HUES64 (cell line): ENCODE data around the gene AMPD1.

Experiments
- H3K27ac ChIP-seq: 2 replicates; pipeline ENCODE4 v1.7.0; 2013; ENCODE audit warnings: low read depth, low read length, inconsistent platforms
- H3K27me3 ChIP-seq: 2 replicates; pipeline ENCODE4 v1.6.1; 2013; ENCODE audit warnings: mild to moderate bottlenecking, low read length; ENCODE audit not compliant: insufficient read depth
- H3K36me3 ChIP-seq: 2 replicates; pipeline ENCODE4 v1.6.1; 2013; ENCODE audit warnings: mild to moderate bottlenecking, low read length; ENCODE audit not compliant: insufficient read depth
- H3K4me1 ChIP-seq: 2 replicates; pipeline ENCODE4 v1.6.1; 2013; ENCODE audit warnings: mild to moderate bottlenecking, low read length, moderate library complexity; ENCODE audit not compliant: insufficient read depth
- H3K4me3 ChIP-seq: 2 replicates; pipeline ENCODE4 v1.5.1; 2013; ENCODE audit warnings: mild to moderate bottlenecking, low read length, moderate library complexity
- H3K9ac ChIP-seq: 2 replicates; pipeline ENCODE4 v1.6.1; 2013; ENCODE audit warnings: mild to moderate bottlenecking, low read depth, low read length
- H3K9me3 ChIP-seq: 2 replicates; pipeline ENCODE4 v1.6.1; 2013; ENCODE audit warnings: low read depth, low read length; ENCODE audit not compliant: insufficient read depth
- WGBS: fragments of 150-250, 120-280 bp; methylation state at CpG from one replicate; pipeline ENCODE4 v1.1.7; 2013; ENCODE audit warnings: missing lambda C conversion rate; 5-methylcytosine and 5-hydroxymethylcytosine counted together

Gene AMPD1

DNA sequence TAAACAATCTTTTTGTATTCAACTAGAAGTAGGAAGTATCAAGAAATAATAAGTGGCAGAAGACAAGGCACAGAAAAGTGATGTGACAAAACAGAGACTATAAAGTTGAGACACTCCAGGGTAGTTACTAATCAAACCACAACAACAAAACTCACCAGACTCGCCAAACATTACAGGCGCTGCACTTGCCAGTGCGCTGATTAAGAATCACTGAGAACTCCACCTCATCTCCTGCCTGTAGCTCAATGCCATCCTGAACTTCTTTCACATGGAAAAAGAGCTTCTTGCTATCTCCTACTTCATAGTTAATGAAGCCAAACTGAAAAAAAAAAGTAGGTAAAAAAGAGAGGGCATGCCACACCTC lies 24.1 kb upstream of the AMPD1 start:
- Histone ChIP-seq H3K9ac (no peak overlapping the region), H3K27ac (no peak overlapping the region), H3K4me3 (no peak overlapping the region), H3K9me3 (no peaks in the 10 kb centered on the region), H3K27me3 (no peaks in the 10 kb centered on the region), H3K4me1 (peaks cover 12% of the 10 kb centered on the region; the same call in 1 of the 2 replicates), H3K36me3 (peaks cover 87% of the 10 kb centered on the region)
- WGBS: 96% methylated on average over 3 of the region's 3 CpGs

DNA sequence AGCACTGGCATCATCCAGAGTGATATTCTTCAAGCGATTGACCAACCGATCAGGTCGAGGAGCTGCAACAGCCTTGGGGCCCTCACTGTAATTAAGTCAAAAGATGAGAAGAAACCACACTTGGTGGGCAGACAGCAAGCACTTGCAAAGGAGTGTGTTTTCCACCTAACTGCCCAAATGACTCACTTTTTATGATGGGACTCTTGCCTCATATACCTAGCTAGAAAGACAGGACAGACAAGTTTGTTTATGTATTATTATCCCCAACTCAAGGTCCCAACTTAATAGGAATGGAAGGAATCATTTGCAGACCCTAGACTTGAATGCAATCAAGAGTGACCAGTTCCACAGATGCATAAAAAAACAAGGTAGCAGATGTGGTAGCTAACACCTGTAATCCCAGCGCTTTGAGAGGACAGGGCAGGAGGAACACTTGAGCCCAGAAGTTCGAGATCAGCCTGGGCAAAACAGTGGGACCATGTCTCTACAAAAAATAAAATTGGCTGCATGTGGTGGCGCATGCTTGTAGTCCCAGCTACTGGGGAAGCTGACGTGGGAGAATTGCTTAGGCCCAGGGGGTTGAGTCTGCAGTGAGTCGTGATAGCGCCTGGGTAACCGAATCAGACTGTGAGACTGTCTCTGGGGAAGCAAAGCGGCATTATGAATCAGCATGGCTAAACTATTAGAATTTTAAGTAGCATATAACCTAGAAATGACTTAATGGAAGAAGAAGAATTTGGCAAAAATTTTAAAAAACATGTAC lies 23.5 kb upstream of the AMPD1 start:
- no peak overlapping the region for H3K4me3 ChIP-seq
- no peak overlapping the region for H3K27ac ChIP-seq
- 92% methylated on average over 11 of the region's 11 CpGs for WGBS
- H3K27me3 ChIP-seq: no peaks in the 10 kb centered on the region
- peaks cover 12% of the 10 kb centered on the region; the same call in 1 of the 2 replicates for H3K4me1 ChIP-seq
- no peaks in the 10 kb centered on the region for H3K9me3 ChIP-seq
- no peak overlapping the region for H3K9ac ChIP-seq
- H3K36me3 ChIP-seq: peaks cover 87% of the 10 kb centered on the region

DNA sequence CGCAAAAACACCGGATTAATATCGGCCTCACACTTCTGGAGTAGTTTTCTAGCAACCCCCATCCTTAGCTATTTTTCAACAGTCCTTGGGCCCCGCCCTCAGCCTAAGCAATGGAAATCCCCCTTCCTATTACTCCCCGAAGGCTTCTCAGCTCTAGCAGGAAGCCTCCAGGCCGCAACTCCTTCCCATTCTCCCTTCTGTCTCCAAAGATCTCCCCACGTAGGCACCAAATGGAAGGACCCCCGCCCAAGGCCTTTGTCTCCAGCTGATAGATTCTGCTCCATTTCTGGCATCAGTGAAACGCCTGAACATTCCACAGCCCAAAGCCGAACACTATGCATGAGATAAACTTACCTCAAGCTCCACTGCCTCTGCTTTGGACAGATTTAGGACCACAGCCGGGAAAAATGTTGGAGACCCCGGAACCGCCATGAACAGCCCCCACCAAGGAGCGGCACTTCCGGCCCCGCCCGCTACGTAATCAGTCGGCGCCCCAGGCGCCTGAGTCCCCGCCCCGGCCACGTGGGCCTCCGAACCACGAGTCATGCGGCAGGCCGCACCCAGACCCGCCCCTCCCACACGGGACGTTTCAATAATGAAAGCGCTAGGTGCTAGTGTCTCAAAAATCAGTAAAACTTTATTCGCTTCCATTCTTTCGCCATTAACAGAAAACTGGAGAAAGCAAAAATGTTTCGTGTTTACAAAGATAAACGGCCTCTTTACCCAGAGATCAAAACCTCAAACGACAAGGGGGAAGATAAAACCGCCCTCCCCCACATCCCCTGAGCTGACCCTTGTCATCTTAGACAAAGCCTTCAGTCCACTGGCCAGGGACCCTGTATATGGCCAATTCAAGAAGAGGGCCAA lies 21.2 kb upstream of the AMPD1 start, which contains the start of gene NRAS:
Gene NRAS, minus strand, starts transcription at position 468 of the 867 bp plus-strand sequence. CDS start 611 bp downstream, outside the sequence.
- peaks cover 87% of the 10 kb centered on the region for H3K36me3 ChIP-seq

DNA sequence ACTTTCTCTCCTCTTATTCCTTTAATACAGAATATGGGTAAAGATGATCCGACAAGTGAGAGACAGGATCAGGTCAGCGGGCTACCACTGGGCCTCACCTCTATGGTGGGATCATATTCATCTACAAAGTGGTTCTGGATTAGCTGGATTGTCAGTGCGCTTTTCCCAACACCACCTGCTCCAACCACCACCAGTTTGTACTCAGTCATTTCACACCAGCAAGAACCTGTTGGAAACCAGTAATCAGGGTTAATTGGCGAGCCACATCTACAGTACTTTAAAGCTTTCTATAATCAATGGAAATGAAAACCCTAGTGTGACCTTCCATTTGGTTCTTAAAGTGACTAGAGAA lies 20.6 kb upstream of the AMPD1 start:
- WGBS: 37% methylated on average over 3 of the region's 4 CpGs
- no peaks in the 10 kb centered on the region for H3K27me3 ChIP-seq
- H3K4me1 ChIP-seq: peaks cover 12% of the 10 kb centered on the region; the same call in 1 of the 2 replicates
- H3K27ac ChIP-seq: peak overlapping the region; percentile 81
- peaks cover 86% of the 10 kb centered on the region for H3K36me3 ChIP-seq
- no peaks in the 10 kb centered on the region for H3K9me3 ChIP-seq
- H3K4me3 ChIP-seq: peak overlapping the region; percentile 89
- peak overlapping the region; percentile 97 for H3K9ac ChIP-seq

More for the DNA sequence above, 21.2 kb upstream of the AMPD1 start, which contains the start of gene NRAS:
- Histone ChIP-seq H3K4me1 (peaks cover 12% of the 10 kb centered on the region; the same call in 1 of the 2 replicates), H3K27ac (peak within 1 kb of the TSS; percentile 81), H3K9ac (peak within 1 kb of the TSS; percentile 97), H3K27me3 (no peaks in the 10 kb centered on the region), H3K4me3 (peak within 1 kb of the TSS; percentile 89), H3K9me3 (no peaks in the 10 kb centered on the region)
- under 1% methylated on average over 38 of the region's 38 CpGs for WGBS

DNA sequence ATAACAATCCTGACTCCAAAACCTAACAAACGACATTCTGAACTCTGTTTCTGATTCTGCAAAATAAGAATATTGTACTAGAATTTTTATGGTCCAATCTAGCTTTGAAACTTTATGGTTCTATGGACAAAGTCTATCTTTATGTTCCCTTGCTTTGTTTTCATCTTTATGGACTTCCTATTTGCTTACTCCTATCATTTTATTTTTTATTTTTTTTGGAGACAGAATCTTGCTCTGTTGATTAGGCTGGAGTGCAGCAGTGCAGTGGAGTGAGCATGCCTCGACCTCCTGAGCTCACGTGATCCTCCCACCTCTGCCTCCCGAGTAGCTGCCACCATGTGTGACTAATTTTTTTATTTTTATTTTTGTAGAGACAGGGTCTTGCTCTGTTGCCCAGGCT lies 17.6 kb upstream of the AMPD1 start:
- no peaks in the 10 kb centered on the region for H3K9me3 ChIP-seq
- H3K9ac ChIP-seq: no peak overlapping the region
- H3K36me3 ChIP-seq: peaks cover 82% of the 10 kb centered on the region
- no peak overlapping the region for H3K27ac ChIP-seq
- no peaks in the 10 kb centered on the region for H3K27me3 ChIP-seq
- WGBS: 95% methylated on average over 4 of the region's 4 CpGs
- H3K4me1 ChIP-seq: peaks cover 12% of the 10 kb centered on the region; the same call in 1 of the 2 replicates
- H3K4me3 ChIP-seq: no peak overlapping the region

DNA sequence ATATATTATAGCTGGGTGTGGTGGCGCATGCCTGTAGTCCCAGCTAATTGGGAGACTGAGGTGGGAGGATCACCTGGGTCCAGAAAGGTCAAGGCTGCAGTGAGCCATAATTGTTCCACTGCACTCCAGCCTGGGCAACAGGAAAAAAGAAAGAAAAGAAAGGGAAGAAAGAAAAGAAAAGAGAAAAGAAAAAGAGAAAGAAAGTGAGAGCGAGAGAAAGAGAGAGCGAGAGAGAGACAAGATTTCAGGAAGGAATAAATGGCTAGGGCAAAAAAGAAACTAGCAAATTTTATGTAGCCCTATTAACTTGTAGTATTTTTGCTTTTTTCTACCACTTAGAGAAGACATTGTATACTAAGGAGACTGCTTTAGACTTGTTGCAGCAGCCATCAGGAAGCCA lies 15.0 kb upstream of the AMPD1 start:
- no peak overlapping the region for H3K27ac ChIP-seq
- peaks cover 94% of the 10 kb centered on the region for H3K36me3 ChIP-seq
- no peaks in the 10 kb centered on the region for H3K27me3 ChIP-seq
- 97% methylated on average over 3 of the region's 3 CpGs for WGBS
- H3K9me3 ChIP-seq: no peaks in the 10 kb centered on the region
- no peak overlapping the region for H3K9ac ChIP-seq
- no peak overlapping the region for H3K4me3 ChIP-seq
- peaks cover 2% of the 10 kb centered on the region; the same call in 1 of the 2 replicates for H3K4me1 ChIP-seq

DNA sequence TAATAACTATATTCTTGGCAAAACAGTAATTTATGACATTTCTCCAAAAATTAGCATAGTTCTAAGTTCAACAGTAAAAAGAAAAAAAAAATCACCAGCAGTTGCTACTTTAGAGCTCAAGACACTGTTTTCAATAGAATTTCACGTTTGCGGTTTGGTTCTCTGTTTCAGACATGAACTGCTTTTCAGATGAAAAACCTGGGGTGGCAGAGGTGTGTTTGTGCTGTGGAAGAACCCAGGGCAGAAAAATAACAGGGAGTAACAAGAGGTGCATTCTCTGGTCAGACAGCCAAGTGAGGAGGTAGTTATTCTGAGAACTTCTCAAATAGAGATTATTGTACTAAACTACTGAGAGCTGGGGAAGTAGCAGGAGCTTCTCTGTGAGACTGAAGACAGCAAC lies 12.3 kb upstream of the AMPD1 start:
- over 99% methylated on average over 2 of the region's 2 CpGs for WGBS
- H3K4me1 ChIP-seq: no peaks in the 10 kb centered on the region
- peaks cover 70% of the 10 kb centered on the region for H3K36me3 ChIP-seq
- no peaks in the 10 kb centered on the region for H3K27me3 ChIP-seq
- no peak overlapping the region for H3K27ac ChIP-seq
- no peak overlapping the region for H3K4me3 ChIP-seq
- H3K9ac ChIP-seq: no peak overlapping the region
- H3K9me3 ChIP-seq: no peaks in the 10 kb centered on the region

DNA sequence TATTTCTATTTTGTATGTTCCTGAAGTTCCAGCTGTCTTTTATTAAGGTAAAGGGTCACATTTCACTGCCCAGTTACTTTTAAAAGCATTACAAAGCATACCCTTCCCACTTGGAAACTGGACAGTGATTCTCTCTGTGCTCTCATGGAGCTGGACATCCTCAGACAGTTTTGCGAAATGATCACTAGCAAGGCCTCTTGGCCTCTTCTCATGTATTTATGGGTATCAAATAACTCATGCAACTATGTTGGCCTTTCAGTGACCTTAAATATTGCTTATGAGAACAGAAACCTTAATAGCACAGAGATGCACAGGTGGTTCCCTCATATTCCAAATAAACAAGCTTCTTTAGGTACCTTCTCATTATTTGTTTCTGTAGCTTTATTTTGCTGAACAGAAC lies 7.9 kb upstream of the AMPD1 start:
- no peak overlapping the region for H3K4me3 ChIP-seq
- no peaks in the 10 kb centered on the region for H3K9me3 ChIP-seq
- H3K27ac ChIP-seq: no peak overlapping the region
- H3K27me3 ChIP-seq: peaks cover 7% of the 10 kb centered on the region
- WGBS: 96% methylated on average over 1 of the region's 1 CpG
- H3K4me1 ChIP-seq: no peaks in the 10 kb centered on the region
- H3K36me3 ChIP-seq: peaks cover 31% of the 10 kb centered on the region
- no peak overlapping the region for H3K9ac ChIP-seq

DNA sequence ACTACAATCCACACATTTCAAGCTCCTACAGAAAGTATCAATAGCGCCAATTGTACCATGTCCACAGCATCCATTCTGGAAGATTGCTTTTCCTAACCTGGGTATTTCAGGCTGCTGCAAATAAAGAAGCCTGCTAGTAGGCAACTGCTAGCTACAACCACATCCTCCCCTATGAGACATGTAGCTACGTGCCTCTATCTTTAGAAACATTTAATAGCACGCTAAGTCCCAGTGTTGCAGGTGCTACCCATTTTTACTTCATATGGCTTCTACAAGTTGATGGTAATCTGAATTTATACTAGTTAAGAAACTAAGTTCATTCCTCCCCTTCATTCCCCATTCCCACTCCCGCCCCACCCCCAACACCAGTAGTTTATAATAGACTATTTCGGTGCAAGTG lies 7.4 kb upstream of the AMPD1 start:
- Histone ChIP-seq H3K9ac (no peak overlapping the region), H3K27me3 (peaks cover 7% of the 10 kb centered on the region), H3K27ac (no peak overlapping the region), H3K4me1 (no peaks in the 10 kb centered on the region), H3K9me3 (no peaks in the 10 kb centered on the region), H3K36me3 (peaks cover 26% of the 10 kb centered on the region), H3K4me3 (no peak overlapping the region)
- 96% methylated on average over 4 of the region's 5 CpGs for WGBS

DNA sequence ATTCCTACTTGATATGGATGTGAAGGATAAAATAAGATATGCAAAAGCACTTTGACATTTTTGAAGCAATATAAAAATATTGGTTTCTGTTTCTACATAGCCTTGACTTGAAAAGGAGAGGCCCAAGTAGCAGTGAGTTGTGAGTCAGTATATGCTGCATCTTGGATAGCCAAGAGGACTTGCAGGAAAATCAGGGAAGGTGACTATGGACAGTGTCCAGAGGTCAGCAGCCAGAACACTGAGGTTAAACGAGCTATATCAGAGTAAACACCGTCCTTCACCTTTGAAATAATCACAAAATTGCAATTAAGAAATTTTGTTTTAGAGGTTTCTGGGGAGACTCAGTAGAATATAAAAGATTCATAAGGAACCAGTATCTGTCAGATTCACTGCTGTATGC lies 6.6 kb upstream of the AMPD1 start:
- Histone ChIP-seq H3K27me3 (peaks cover 7% of the 10 kb centered on the region), H3K36me3 (peaks cover 18% of the 10 kb centered on the region), H3K9ac (no peak overlapping the region), H3K27ac (no peak overlapping the region), H3K4me1 (no peaks in the 10 kb centered on the region), H3K9me3 (no peaks in the 10 kb centered on the region), H3K4me3 (no peak overlapping the region)
- whole genome bisulfite sequencing: 83% methylated on average over 1 of the region's 2 CpGs

DNA sequence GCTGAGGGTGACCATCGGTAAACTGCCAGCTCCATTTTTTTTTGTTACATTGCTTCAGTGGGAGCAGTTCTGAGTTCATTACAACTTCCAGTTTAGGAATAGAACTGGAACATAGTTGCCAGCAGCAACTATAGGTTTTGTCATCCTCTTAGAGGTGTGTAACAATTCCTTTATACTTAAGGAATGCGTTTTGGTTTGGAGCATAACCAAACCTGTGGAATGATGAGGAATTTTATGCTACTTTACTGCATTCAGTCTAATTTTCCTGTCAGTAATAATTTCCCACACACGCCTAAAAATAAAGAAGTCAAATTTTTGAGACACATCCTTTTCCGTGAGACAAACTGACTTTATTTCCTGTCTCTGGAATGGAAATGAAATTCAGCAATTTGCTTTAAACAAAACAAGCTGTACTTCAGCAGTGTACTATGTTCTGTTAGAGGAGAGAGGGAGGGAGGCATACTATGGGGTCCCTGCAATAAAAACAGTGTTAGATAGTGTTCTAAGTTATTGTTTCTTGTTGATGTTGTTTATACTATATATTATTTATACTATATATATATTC lies 4.8 kb upstream of the AMPD1 start:
- Histone ChIP-seq H3K36me3 (no peaks in the 10 kb centered on the region), H3K27ac (no peak overlapping the region)
- WGBS: 87% methylated on average over 3 of the region's 4 CpGs

More for the DNA sequence above, 4.8 kb upstream of the AMPD1 start:
- H3K4me3 ChIP-seq: no peak overlapping the region
- no peaks in the 10 kb centered on the region for H3K9me3 ChIP-seq
- no peaks in the 10 kb centered on the region for H3K4me1 ChIP-seq
- no peak overlapping the region for H3K9ac ChIP-seq
- peaks cover 7% of the 10 kb centered on the region for H3K27me3 ChIP-seq
